BE2C (cell line): ENCODE measurements around the gene PEX16.

Experiments used
- DNase-seq: peaks from one replicate; pipeline ENCODE4 v3.0.0-alpha.2; 2020
- H3K27me3 ChIP-seq: fragments of 250-450 bp; sonication (Bioruptor Pico); 2 replicates; pipeline ENCODE4 v1.5.1; 2020; ENCODE audit warnings: mild to moderate bottlenecking
- H3K36me3 ChIP-seq: fragments of 250-450 bp; sonication (Bioruptor Pico); 2 replicates; pipeline ENCODE4 v1.5.1; 2020; ENCODE audit warnings: mild to moderate bottlenecking
- H3K4me1 ChIP-seq: fragments of 250-450 bp; sonication (Bioruptor Pico); 2 replicates; pipeline ENCODE4 v1.5.1; 2020
- H3K4me3 ChIP-seq: 2 replicates; pipeline ENCODE4 v1.5.1; 2011; ENCODE audit warnings: low read depth, low read length
- H3K9me3 ChIP-seq: fragments of 250-450 bp; sonication (Bioruptor Pico); 2 replicates; pipeline ENCODE4 v1.5.1; 2020
- TF ChIP-seq, protein P1 (sequence below): IDR thresholded peaks from 2 replicates; pipeline ENCODE4 v1.5.1; 2012; ENCODE audit warnings: mild to moderate bottlenecking, low read depth, low read length

PEX16 gene

DNA sequence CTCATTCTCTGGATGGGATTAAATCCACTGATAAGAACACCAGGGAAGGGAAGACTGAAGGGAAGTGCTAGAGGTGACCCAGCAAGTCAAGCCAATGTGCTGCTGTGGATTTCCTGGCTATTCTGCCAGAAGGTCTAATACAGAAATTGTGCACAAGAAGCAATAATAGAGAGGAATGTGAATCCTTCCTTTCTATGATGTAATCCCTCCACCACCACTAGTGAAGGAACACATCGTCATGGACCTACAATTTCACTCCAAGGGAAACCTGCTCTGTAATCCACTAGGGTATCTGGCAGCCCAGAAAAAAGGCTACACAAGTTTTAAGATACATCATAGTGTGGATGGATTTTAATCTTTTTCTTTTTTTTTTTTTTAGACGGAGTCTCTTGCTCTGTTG, 22.2 kb upstream of the PEX16 start:
- H3K4me1 ChIP-seq = no peaks in the 10 kb centered on the region
- no peak overlapping the region for H3K4me3 ChIP-seq
- TF ChIP-seq, protein P1, sequence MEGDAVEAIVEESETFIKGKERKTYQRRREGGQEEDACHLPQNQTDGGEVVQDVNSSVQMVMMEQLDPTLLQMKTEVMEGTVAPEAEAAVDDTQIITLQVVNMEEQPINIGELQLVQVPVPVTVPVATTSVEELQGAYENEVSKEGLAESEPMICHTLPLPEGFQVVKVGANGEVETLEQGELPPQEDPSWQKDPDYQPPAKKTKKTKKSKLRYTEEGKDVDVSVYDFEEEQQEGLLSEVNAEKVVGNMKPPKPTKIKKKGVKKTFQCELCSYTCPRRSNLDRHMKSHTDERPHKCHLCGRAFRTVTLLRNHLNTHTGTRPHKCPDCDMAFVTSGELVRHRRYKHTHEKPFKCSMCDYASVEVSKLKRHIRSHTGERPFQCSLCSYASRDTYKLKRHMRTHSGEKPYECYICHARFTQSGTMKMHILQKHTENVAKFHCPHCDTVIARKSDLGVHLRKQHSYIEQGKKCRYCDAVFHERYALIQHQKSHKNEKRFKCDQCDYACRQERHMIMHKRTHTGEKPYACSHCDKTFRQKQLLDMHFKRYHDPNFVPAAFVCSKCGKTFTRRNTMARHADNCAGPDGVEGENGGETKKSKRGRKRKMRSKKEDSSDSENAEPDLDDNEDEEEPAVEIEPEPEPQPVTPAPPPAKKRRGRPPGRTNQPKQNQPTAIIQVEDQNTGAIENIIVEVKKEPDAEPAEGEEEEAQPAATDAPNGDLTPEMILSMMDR = no peak
- H3K9me3 ChIP-seq = no peaks in the 10 kb centered on the region
- no peak for DNase-seq
- peaks cover under 1% of the 10 kb centered on the region; the same call in 1 of the 2 replicates for H3K36me3 ChIP-seq
- no peaks in the 10 kb centered on the region for H3K27me3 ChIP-seq

DNA sequence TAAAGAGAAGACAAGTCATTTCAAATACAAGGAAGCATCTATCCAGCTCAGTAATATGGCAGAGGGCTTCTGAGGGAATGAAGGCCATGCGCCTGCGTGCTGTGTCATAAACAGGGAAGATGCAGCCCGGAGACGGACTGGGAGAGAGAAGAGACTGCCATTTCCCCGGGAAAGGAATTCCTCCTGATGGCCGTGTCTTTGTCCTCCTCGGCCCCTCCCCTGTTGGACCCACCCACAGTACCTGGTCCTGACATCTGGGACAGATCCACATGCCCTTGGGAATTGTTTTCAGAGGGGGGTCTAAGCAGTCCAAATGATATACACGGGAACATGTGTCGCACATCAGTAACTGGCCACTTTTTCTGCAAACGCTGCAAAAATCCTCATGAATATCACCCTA, 20.2 kb upstream of the PEX16 start:
- Histone ChIP-seq H3K9me3 (no peaks in the 10 kb centered on the region), H3K4me3 (no peak overlapping the region), H3K27me3 (no peaks in the 10 kb centered on the region), H3K4me1 (no peaks in the 10 kb centered on the region), H3K36me3 (peaks cover 4% of the 10 kb centered on the region; the same call in 1 of the 2 replicates)
- TF ChIP-seq, protein P1 = no peak
- DNase-seq = no peak

DNA sequence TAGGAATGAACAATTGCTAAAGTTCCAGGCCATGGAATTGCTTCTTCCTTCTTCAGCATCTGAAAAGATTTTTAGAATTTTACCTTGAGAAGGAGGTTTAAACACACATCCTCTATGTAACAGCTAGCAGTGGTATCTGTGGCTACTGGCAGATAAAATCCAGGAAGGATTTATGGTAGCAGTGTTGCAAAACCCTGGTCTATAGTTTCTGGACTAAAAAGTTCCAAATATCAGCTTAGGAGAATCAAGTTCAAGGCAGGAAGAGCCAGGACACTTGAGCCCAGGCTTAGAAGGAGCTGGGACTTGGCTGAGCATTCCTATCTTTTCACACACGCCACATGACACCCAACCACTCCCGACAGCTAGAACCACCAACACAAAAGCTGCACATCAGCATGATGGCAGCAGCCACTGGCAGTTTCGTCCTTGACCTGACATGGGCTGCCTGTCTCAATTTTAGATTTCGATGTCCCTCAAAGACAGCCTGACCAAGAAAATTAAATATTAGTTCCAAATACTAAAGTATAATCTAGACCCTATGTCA, 18.9 kb upstream of the PEX16 start:
- H3K4me3 ChIP-seq = no peak overlapping the region
- no peaks in the 10 kb centered on the region for H3K27me3 ChIP-seq
- no peaks in the 10 kb centered on the region for H3K9me3 ChIP-seq
- H3K36me3 ChIP-seq = peaks cover 4% of the 10 kb centered on the region; the same call in 1 of the 2 replicates
- DNase-seq = no peak
- H3K4me1 ChIP-seq = no peaks in the 10 kb centered on the region
- TF ChIP-seq, protein P1 = no peak

DNA sequence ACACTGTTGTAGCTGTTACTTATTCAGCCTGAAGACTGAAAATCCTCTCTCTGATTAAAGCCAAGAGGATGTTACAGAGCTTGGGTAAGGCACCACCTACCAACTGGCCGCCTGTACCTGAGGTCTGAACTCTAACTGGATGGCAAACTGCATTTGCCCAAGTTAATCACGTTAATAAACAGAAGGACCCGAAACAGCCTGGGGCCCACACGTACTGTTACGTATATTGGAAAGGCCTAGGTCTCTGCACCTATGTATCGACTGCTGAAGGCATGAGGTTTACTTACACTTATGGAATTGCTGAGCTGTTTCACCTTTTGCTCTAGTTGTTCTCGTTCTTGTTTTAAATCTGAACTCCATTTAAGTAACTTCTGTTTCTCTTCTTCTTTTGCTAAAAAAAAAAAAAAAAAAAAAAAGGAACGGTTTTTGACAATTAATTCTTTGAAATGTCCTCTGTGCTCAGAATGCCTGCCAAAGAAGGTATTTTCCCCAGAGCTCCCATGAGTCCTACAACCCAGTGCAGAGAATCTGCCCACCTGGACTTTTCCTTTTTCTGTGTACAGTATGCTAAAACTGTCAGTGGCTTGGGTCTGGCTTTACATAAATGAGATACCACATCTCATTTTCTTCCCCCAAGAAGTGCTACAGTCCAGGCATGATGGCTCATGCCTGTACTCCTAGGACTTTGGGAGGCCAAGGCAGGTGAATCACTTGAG, 17.8 kb upstream of the PEX16 start:
- Histone ChIP-seq H3K4me1 (no peaks in the 10 kb centered on the region), H3K27me3 (no peaks in the 10 kb centered on the region), H3K4me3 (no peak overlapping the region), H3K9me3 (no peaks in the 10 kb centered on the region), H3K36me3 (peaks cover 4% of the 10 kb centered on the region; the same call in 1 of the 2 replicates)
- DNase-seq = no peak
- TF ChIP-seq, protein P1 = no peak

DNA sequence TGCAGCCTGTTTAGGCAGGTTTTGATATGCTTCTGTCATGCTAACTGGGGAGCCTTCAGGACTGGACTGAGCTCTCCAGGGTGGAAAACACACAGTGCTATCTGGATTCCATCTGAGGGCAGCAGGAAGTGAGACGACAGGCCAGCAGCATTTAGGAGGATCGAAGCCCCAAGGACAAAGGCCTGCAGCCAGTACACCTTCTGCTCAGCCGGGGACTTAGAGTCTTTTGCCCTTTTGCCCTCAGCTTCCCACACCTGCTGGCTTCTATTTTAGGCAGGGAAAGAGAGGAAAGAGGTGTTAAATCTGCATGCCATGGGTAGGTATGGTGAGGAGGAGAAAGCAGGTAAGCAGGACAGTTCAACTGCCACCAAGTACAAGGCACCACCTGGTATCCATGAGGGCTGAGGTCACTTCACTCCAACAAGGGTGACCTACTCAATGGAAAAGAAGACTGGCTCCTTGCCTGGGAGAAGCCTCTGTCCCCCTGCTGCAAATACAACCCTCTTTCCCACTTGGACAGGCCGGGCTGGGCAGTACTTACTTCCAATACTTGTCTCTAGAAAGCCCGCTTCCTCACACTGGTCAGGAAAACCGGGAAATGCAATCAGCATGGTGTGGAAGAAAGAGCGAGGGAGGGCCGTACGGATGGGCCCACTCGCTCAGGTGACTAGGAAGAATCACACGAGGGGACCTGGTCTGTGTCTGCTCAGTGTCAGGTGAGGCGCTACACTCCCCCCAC, 17.1 kb upstream of the PEX16 start:
- TF ChIP-seq, protein P1 = no peak
- Histone ChIP-seq H3K27me3 (no peaks in the 10 kb centered on the region), H3K36me3 (peaks cover 4% of the 10 kb centered on the region; the same call in 1 of the 2 replicates), H3K4me1 (no peaks in the 10 kb centered on the region), H3K9me3 (no peaks in the 10 kb centered on the region), H3K4me3 (no peak overlapping the region)
- no peak for DNase-seq
